AML-193 (cell line): ENCODE data around the gene PIGW.

Experiments
- DNase-seq, 2 experiments: peaks; one replicate each; lab custom pipeline; 2025; lab: John Stamatoyannopoulos, UW

The PIGW gene, protein sequence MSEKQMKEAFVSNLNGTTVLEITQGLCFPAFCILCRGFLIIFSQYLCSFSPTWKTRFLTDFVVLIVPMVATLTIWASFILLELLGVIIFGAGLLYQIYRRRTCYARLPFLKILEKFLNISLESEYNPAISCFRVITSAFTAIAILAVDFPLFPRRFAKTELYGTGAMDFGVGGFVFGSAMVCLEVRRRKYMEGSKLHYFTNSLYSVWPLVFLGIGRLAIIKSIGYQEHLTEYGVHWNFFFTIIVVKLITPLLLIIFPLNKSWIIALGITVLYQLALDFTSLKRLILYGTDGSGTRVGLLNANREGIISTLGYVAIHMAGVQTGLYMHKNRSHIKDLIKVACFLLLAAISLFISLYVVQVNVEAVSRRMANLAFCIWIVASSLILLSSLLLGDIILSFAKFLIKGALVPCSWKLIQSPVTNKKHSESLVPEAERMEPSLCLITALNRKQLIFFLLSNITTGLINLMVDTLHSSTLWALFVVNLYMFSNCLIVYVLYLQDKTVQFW

DNA sequence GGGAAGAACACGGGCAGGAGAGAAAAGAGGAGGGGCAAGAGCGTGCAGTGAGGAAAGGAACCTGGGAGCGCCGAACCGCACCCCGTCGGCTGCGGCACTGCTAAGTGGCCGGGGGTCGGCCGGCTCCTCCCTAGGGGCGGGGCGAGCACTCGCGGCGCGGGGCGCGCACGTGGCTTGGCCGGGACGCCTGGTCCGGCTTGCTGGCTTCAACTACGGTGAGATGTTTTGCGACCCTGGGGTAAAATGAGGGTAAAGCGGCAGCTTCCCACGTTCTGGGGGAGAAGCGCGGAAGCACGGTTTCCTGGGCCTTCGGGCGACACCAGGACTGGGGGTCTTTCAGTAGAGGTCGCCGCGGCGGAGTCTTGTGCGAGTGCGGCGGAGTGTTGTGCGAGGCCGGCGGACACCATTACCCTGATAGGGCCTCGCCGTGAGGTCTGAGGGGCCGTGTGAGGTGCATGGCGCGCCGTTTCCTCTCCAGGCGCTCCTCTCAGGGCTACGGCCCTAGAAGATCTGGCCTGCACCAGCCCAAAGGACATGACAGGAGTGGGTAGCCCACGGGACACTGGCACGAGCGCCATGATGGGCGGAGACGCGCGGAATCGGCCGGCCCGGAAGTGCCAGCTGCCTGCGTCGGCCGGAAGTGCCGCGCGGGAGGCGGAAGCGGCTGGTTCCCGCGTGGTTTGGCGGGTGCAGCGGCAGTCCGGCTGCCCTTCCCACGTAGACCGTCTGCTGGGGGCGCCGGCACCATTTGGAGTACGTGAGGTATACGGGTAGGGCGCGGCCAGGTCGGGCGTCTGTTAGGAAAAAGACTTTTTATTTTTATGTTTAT is at the start of gene PIGW, which contains the start of gene MYO19:
TSS of gene PIGW (plus strand) at position 148 of the 829 bp plus-strand sequence. CDS start 2,115 bp downstream, outside the sequence.
TSS of gene MYO19 (minus strand) at position 29 of the 829 bp plus-strand sequence. CDS start 2,330 bp downstream, outside the sequence.
- peak; percentile 90 to 94 for DNase-seq

DNA sequence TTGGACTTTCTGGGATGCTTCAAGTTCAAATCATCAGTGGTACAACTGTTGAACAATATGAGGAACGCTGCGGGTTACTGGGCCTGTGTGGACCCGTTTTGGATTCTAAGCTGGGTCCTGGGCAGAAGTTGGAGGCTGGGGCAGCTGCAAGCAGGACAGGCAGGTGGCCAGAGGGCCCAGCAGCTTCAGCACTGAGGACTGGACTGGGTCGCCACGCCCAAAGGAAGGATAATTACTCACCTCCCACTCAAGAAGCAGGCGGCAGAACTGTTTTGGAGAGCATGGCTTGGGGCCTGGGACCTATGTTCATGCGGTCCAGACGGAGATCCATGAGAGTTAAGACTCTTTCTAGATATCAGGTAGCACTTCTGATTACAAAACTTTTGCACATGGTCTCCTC is 49.8 kb upstream of the PIGW start:
- DNase-seq: no peak

DNA sequence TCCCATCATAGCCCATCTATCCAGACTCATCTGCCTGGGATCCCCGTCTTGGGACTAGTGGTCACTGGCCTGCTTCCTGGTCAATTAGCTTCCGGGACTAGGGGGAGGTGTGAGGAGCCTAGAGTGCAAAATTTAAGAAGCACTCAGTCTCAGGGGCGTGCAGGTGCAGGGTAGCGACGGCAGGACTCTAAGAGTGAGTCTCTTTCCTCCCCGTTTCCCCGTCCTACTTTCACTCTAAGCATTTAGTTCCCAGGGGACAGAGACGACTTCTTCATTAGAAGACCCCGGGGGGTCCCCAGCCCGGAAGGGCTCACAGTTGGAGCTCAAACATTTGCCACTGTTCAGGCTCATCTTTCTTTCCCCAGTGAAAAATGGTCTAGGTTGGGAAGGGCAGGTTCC is 49.0 kb upstream of the PIGW start:
- no peak for DNase-seq

DNA sequence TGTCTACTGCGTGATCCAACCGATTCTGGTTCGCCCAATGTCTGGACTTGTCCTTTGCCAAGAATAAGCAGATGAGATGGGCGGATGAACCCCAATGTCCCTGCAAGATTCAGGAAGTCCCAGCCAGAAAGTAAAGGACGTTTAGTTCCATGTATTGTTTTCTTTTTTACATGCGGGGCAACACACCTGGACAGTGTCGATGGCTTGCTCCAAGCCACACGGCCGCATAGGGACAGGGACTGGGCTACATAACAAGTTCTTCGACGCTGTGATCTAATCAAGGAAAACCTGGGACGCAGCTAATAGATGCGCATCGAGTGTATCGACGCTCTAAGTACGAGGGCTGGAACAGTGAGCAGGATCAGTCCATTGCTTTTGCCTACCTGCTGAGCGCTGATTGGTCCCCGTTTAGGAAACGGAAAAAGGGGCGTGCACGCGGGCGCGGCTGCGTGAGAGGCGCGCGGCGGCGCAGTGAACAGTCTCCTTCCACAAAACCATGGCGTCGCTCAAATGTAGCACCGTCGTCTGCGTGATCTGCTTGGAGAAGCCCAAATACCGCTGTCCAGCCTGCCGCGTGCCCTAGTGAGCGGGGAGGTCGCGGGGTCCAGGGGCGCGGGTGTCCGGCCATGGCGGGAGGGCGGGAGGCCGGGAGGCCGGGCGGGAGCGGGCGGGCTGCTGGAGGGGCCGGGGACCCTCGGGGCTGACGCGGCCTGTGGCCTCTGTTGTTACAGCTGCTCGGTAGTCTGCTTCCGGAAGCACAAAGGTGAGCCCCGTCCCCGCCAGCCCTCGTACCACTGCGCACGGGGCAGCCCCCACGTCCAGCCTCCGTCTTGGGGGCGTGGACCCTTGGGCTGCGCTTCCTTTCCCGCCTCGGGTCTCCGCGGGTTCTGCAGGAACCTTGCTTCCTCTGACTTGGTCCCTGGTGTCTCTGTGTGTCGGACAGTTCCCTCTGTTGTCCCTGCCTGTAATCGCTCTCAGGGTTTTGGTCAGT is 48.3 kb upstream of the PIGW start, which contains the start of gene ZNHIT3:
TSS of gene ZNHIT3 (plus strand) at position 478 of the 991 bp plus-strand sequence. CDS start at position 497, 19 bp downstream.
- peak; percentile 98 to 99 for DNase-seq

DNA sequence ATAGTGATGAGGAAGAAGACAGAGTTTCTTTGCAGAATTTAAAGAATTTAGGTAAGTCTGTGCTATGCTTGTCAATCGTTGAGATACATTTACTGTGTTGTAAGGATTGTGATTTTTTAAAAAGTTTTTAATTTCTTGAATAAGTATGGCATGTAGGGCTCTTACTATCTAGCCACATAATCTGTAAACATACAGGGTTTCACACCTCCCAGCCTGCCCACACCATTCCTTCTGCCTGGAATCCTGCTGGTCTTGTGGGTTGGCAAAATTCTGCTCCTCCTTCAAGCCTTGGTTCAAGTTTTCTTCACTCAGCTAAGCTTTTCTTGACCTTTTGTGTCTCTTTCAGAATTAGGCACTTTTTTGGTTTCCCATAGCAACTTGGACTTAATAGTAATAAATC is 40.8 kb upstream of the PIGW start:
- DNase-seq: no peak

DNA sequence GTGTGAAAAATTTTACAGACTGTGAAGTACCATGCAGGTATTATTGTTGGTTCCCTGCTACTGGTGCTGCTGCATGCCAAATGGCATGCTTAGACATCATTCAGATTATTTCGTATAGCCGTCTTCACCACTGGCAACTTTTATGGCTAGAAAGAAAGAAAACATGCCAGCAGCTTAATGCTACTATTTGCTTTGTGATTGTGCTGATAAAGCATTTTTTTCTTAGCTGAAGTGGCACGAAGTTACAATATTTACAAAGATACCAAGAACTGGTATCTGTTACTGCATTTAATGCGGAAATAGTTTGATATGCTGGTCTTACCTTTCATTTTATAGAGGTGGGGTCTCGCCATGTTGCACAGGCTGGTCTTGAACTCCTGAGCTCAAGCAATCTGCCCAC is 40.1 kb upstream of the PIGW start:
- DNase-seq: no peak

DNA sequence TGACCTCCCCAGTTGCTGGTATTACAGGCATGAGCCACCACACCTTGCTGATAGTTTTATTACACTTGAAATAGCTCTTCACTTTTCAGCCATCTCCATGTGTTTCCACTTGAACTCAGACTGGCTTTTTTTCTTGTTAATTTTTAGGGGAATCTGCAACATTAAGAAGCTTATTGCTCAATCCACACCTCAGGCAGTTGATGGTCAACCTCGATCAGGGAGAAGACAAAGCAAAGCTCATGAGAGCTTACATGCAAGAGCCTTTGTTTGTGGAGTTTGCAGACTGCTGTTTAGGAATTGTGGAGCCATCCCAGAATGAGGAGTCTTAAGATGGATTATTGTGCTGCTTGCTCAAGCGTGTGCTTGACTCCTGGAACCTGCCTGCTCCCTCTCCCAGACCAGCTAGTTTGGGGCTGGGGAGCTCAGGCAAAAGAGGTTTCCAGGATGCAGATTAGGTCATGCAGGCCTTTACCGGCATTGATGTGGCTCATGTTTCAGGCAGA is 39.7 kb upstream of the PIGW start:
- peak; percentile 15 to 31 for DNase-seq

DNA sequence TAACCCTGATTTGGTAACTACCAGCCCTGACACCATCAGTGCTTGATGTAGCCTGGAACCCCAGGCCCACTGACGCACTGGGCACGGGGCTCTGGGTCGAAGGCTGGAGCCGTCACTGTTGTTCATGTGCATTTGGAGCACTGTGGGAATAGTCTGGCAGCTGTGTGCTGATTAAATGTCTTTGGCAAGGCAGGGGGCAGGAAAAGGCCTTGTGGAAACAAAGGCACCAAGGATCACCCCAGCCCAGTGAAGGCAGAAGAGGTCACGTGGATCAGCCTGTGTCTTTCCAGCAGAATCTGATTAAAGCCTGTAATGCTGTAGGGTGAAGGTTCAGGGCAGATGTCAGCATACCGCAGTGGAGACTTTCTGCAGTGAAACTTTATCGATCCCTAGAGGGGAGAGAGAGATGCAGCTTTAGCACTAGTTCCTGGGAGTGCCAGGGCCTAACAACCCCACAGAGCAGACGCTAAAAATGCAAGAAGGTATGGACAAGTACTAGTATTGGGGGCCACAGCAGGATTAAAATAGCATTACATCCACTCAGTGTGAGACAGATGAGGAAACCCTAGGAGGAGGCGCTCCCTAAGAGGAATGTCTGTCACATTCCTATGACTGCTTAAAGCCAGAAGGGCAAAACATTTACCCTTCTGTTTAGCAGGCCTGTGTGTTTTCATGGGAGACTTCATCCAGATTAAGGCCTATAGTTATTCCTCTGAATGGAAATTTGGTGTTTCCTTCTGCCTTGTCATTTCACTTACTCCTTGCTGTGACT is 38.6 kb upstream of the PIGW start:
- no peak for DNase-seq

DNA sequence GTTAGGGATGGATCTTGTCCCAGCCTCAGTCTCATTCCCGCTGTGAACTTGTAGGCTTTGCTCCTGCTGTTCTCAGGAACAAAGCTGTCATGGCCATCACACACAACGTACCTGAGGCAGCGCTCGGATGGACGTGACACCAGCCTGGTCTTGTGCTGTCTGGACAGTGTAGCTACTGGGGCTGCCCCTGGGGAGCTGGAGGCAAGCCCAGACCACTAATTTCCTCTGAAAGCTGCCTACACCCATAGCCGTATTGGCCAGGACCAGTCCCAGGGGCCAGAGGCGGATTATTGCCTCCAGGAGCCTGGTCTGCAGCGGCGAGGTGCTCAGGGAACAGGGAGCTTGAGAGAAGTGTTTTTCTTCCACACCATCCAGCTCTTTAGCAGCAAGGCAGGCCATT is 36.6 kb upstream of the PIGW start:
- no peak for DNase-seq

DNA sequence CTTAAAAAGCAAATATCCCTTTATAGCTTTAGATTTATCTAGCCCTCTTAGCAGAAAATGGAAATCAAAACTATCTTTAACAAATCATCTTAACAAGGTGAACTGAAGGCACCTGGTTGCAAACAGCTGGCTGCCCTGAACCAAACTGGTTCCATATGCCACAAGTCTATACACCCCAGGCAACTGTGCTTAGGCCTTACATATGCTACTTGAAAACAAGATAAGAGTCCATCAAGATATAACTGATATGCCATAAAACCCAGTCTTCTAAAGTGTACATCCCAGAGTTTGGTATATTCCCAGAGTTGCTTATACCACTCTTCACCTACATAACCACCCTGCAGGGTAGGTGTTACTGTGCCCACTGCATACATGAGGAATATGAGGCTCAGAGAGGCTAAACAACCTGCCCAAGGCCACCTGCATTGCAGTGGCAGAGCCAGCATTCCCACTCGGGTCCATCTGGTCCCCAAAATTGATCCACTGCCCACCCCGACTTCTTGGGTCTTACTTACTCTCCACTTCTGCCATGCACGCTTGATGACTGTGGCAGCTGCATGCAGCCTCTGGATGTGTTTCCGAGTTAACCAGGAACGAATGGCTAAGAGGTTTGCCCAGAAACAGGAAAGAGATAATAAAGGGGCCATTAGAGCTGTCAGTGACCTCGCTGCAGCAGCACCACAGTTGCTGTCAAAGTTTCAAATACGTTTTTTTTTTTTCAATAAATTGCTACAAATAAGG is 36.1 kb upstream of the PIGW start:
- no peak for DNase-seq

DNA sequence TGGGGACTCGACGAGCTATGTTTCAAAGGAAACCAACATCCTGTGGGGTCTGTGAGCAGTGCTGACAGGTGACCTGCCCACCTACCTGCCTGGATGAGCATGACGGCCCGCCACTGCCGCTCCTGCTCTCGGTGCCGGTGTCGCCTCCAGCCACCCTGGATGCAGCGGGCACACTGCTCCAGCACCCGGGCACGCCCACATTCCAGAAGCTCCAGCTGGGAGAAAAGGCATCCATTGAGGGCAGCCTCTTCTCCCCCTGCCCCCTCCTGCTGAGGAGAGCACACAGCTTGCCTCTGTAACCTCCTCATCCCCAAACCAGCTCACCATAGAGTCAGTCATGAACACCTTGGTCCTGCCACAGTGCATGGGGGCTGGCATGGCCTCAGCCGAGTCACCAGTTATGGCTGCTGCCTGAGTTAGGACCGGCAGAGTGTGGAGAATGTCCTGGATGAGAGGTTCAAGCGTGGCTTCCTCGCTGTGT is 34.0 kb upstream of the PIGW start:
- no peak for DNase-seq

DNA sequence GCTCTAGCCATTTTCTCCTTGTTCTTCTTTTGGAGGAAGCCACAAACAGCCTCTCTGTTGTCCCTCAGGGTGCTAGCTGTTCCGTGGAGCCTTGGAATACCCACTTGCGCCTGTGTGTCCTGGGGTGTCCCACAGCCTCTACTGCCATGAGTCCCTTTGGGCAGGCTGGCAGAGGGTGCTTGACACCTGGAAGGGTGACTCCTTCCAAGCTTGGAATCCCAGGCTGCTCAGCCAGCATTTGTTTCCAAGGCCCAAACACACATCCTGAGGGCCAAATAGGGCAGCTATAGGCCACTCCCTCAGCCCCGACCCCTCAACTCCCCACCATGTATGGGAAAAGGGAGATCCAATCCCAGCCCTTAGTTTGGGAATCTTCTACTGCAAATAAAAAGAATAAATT is 33.4 kb upstream of the PIGW start:
- DNase-seq: no peak

DNA sequence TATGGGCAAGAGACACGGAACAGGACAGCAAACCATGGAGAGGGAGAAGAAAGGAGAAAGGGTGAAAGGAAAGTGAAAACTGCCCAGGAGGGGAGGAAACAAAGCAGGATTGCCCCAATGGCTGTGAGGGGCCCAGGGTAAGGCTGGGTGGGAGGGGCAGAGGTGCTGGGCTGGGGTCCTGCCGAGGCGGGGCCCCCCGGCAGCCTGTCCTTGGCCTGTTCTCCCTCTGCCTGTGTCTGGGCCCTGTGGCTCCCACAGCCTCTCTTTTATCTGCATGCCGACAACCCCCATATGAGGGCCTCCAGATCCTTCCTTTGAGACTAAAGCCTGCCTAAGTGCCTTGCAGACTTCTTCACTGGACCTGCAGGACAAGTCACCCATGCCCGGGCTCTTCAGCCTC is 32.8 kb upstream of the PIGW start:
- DNase-seq: no peak

DNA sequence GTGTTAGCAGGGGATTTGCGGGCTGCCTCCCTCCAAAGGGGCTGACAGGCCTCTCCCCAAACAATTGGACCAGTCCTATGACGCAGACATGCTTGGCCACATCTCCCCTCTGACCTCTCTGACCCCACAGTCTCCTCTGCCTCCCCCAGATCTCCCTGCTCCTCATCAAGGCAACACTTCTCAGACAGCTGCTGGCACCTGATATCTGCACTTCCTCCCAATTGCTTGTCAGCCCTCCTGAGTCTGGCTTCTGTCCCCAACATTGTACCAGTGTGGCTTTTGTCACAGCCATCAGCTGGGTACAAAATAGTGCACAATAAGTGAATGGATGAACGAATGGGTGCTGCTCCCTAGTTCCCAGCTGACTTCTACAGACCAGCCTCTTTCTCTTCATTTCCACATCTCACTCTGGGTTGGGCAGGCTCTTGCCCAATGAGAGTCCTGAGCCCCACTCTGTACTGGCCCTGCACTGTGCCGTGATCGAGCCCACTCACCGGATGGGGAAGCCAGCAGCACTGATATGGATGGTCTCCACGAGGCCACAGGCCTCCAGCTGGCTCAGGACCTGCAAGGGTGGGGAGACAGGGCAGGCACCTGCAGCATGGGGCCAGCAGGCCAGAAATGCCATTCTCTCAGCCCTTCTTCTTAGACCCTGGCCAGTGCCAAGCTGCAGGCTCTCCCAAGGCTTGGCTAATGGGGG is 31.2 kb upstream of the PIGW start:
- no peak for DNase-seq

DNA sequence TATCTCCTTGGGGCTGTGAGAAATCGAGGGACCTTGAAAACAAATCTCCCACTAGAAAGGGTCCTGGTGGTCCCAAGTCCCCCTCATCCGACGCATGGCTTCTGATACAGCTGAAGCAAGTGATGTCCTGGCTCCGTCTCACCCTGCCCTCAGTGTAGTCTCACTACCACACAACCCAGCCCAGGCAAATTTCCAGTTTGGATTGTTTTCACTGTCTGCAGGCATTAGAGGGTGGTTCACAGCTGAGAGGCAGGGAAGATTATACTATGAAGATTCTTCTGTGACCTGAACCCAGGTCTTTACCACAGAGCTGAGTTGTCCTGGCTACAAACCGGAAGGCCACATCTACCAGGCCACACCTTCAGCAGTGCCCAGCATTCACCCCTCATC is 30.6 kb upstream of the PIGW start:
- no peak for DNase-seq

DNA sequence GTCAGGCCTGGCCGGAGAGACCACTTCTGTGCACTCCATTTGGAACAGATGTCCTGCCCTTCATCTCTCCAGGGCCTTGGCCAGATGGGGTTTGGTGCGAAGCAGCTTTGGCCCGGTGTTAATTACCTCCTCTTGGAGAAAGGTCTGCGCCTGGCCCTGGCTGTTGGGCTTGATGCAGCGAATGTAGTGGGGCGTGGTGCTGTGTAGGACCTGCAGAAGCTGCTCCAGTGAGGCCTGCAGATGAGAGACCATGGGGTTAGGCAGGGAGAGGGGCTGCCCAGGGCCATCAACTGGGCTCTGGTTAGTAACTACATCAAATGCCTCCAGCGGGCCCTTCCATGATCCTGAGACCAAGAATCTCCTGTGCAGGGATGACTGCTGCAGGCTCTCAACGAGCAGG is 29.6 kb upstream of the PIGW start:
- no peak for DNase-seq

DNA sequence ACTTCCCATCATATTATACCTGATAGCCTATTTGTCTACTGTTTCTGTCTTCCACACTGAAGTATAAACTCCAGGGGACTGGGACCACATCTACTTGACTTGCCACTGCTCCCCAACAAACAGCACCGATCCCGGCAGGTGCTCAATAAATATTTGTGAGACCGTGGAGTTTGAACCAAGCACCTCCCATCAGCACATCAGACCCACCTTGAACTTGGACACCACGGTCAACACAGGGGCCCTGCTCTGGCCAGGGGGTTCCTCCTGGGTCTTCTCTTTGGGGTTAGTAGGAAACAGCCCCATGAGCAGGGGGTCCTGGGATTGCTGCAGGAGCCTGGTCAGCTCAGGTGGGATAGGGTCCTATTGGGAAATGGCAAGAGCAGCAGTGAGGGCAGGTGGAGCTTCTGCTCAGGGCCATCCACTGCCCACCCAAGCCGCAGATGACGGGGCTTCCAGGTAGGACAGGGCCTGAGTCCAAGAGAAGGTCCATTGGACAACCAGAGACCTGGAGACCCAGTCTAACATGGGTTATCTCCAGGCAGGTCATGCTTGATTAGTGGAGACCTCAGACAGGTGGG is 28.4 kb upstream of the PIGW start:
- DNase-seq: no peak

DNA sequence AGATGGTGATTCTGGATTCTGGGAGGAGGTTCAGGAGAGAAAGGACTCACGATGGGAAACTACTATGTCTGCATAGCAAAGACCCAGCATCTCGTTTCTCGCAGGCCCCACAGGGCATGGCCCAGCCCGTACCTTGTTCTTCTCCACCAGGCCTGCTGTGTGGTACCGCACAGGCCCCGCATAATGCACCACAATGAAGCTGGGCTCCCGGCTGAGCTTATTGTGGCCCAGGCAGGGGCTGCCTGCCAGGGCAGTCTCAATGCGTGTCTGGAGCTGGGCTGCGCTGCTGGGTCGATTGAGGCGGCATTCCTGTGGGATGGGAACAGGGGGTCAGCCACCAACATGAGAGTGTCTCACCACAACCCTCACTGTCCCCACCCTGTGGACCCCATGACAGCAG is 28.0 kb upstream of the PIGW start:
- no peak for DNase-seq

DNA sequence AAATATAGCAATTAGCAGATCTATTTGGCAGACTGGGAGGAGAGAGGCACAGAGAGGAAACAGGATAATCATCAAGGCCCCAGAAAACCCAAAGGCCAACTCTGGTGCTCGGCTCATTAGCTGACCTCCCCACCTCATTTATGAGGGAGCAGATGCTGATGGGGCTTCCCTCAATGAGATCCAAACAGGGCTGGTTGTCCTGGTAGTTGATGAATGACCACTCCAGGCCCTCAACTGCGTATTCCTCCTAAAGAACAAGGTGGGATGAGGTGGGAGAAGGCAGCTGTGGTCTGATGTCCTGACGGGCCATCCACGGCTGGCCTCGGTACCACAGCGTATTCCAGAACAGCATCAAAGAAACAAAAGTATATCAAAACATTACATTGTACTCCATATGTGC is 27.5 kb upstream of the PIGW start:
- DNase-seq: no peak
